GM21447 (cell line): ENCODE results near the gene SSC4D.
"Not testable (repeated sequence)": the region's sequence is repeated elsewhere in the genome, so short reads cannot be mapped to it uniquely, and the experiment has no call there.

ENCODE experiments used
- ATAC-seq: cut with Tn5 transposase; IDR thresholded peaks from one replicate; pipeline ENCODE4 v1.9.1; 2021; ENCODE audit not compliant: unreplicated experiment

The SSC4D gene

GRCh38 chr7:76409537-76409936 is at the start of gene SSC4D:
SSC4D (minus strand) TSS chr7:76409697; CDS start chr7:76404439, 5,258 bp downstream.
- no peak for ATAC-seq

- not testable (repeated sequence) for ATAC-seq
These were observed 49.0 kb upstream of the SSC4D start for GRCh38 chr7:76458504-76458903.

GRCh38 chr7:76457017-76457416 is 47.5 kb upstream of the SSC4D start:
- not testable (repeated sequence) for ATAC-seq

- ATAC-seq = peak; percentile 81
These were observed 36.1 kb upstream of the SSC4D start for GRCh38 chr7:76445577-76446008.

GRCh38 chr7:76443846-76444245 is 34.3 kb upstream of the SSC4D start:
- ATAC-seq = peak; percentile 45

- not testable (repeated sequence) for ATAC-seq
These were observed 33.4 kb upstream of the SSC4D start for GRCh38 chr7:76442664-76443446.

GRCh38 chr7:76441792-76442191 is 32.3 kb upstream of the SSC4D start:
- not testable (repeated sequence) for ATAC-seq

- ATAC-seq = not testable (repeated sequence)
These were observed 30.9 kb upstream of the SSC4D start for GRCh38 chr7:76440404-76440803.

GRCh38 chr7:76439120-76439888 is 29.8 kb upstream of the SSC4D start:
- ATAC-seq = not testable (repeated sequence)

- not testable (repeated sequence) for ATAC-seq
These were observed 28.4 kb upstream of the SSC4D start for GRCh38 chr7:76437873-76438272.

- no peak for ATAC-seq
These were observed 21.3 kb upstream of the SSC4D start for GRCh38 chr7:76430836-76431235.

GRCh38 chr7:76430211-76430610 is 20.7 kb upstream of the SSC4D start:
- ATAC-seq = no peak

GRCh38 chr7:76428868-76429805 is 19.6 kb upstream of the SSC4D start:
- no peak for ATAC-seq

- no peak for ATAC-seq
These were observed 18.8 kb upstream of the SSC4D start for GRCh38 chr7:76428149-76428823.

GRCh38 chr7:76427635-76428034 is 18.1 kb upstream of the SSC4D start:
- no peak for ATAC-seq

- no peak for ATAC-seq
These were observed 16.7 kb upstream of the SSC4D start for GRCh38 chr7:76426246-76426645.

- ATAC-seq = not testable (repeated sequence)
These were observed 16.1 kb upstream of the SSC4D start for GRCh38 chr7:76425558-76425957.

GRCh38 chr7:76425156-76425555 is 15.7 kb upstream of the SSC4D start:
- ATAC-seq = no peak

- peak; percentile 60 for ATAC-seq
These were observed 15.1 kb upstream of the SSC4D start, which contains the start of gene ZP3 for GRCh38 chr7:76424413-76425111. ZP3 (plus strand) TSS chr7:76424950; CDS start chr7:76424965, 15 bp downstream.
